Inflammatory macrophage treated with lipopolysaccharide for 4 hours (primary cell): Measurements from ENCODE around the gene CHST10.
"Not testable (repeated sequence)": the region's sequence is repeated elsewhere in the genome, so short reads cannot be mapped to it uniquely, and the experiment has no call there.

Source experiments
- DNase-seq: peaks from one replicate; pipeline ENCODE4 v3.0.0-alpha.2; 2020

The CHST10 gene, protein sequence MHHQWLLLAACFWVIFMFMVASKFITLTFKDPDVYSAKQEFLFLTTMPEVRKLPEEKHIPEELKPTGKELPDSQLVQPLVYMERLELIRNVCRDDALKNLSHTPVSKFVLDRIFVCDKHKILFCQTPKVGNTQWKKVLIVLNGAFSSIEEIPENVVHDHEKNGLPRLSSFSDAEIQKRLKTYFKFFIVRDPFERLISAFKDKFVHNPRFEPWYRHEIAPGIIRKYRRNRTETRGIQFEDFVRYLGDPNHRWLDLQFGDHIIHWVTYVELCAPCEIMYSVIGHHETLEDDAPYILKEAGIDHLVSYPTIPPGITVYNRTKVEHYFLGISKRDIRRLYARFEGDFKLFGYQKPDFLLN

DNA sequence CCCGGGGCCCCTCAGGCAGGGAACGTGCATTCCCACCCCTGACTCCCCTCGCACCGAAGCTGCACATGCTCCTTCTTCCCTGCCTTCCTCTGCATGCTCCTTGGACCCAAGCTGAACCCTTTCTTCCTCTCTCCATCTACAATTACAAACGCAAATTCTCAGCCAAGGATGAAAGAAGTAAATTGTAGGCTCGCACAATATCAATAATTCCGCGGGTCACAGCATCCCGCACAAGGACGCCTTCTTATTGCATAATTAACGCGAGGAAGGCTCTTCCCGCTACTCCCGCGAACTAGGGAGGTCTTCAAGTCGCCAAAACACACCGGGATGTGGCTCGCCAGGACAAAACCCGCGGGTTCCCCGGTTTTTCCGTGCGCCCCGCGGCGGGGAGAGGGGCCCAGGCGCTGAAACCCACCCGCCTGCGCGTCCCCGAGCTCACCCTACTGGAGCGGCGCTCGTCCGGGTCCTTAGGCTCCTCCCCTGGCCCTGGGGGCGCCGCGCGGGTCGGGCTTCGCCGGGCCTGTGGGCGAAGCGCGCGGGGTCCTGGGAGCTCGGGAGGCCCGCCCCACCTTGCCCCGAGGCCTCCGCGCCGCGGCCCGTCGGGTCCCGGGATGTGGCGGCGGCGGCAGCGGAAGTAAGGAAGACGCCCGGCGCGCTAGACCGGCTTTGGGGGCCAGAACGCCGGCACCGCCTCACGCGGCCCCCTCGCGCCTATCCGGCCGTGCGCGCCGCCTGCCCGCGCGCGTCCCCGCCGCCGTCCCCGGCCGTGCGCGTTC, at the start of gene CHST10:
TSS of gene CHST10 (minus strand) at position 734 of the 776 bp plus-strand sequence. CDS start 10,993 bp downstream, outside the sequence.
- peak; percentile 37 for DNase-seq

DNA sequence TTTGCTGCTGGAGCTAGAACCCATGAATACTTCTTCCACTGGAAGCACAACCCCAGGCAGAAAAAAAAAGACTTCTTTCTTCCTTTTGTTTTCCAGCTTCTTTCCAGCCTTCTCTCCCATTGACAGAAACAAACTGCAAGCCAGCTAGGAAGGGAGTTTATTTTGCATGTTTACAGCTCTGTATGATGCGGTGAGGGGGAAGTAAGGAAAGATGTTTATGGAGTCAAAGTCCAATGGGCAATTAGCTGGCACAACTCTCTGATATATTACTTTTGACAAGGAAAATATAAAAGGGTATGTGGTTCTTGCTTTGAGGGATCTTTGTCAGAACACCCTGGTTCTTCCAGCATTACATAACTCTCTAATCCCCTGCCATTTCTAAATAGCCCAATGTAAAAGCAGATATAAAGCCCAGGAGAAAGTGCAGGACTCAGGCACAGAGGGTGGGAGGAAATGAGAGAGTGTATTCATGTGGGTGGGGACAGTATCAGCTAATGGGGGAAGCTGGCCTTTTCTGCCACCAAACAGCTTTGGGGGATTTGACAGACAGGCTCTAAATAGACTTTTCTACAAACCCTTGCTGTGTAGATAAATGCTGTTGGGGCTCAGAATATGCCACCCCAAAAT, 43.5 kb upstream of the CHST10 start:
- peak; percentile 27 for DNase-seq

DNA sequence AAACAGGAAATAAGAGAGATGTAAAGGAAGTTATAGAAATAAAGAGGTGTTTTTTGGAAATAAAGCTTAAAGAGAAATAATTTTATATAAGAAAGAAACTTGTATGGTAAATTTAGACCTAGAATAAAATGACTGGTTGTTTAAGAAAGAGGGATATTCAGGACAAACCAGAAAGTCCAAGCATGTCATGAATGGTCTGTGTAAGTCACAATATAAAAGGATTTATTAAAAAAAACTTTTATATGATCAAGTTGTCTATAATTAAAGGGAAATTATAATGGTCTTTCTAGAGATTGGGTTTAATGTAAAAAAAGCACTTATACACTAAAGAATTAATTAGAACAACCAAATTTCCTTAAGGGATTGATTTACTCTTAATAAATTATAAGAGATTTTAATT, 38.9 kb upstream of the CHST10 start:
- DNase-seq = not testable (repeated sequence)

DNA sequence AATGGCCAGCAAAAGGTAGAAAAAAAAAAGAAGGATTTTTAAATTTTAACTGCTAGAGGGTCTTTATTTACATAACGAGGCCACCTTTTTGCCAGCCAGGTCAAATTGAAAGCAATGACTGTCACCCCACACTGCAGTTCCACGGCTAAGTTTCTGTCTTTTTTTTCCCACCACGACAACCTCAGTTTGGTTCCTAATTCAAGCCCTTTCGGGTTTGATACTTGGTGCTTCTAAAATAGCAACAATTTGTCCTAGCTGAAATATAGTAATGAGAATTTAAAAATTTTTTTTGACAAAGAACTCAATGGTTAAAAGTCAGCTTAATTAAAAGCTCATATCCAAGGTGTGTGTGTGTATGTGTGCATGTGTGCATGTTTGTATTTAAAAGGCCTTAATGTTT, 36.4 kb upstream of the CHST10 start:
- no peak for DNase-seq

GRCh38 chr2:100451734-100452133, 34.3 kb upstream of the CHST10 start:
- DNase-seq = no peak

DNA sequence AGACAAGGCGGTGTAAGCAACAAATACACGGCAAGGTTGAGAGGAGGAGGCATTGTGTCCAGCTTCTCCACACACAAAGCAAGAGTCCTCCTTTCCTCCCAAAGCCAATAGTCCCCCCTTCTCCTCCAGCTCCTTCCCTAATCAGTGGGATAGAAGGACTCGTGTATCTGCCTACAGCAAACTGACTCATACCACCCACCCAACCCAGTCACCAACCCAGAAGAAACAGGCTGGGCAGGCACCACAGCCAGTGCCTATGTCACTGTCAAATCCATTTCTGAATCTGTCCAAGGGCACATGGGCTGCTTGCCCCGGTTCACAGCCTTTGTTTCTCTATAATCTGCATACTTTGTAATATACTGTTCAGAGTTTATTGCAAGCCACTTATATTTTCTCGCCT, 33.6 kb upstream of the CHST10 start:
- DNase-seq = peak; percentile 20

DNA sequence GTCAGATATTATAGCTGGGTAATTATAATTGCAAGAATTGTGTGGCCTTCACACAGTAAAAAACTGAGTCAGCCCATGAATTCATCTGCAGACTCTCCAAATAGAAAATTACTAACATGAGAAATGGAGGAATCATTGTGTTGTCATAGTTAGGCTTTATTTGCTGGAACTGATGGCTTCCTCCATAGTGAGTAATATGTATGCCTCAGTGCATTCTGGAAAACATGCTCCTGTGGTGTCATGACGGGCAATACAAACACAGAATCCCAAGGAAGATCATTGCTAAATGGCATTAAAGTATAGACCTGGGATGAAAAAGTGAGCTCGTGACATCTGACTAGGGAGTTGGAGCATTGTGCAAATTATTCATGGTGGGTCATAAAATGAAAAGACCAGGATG, 29.2 kb upstream of the CHST10 start:
- no peak for DNase-seq

GRCh38 chr2:100437751-100438150, 20.3 kb upstream of the CHST10 start:
- DNase-seq = no peak

DNA sequence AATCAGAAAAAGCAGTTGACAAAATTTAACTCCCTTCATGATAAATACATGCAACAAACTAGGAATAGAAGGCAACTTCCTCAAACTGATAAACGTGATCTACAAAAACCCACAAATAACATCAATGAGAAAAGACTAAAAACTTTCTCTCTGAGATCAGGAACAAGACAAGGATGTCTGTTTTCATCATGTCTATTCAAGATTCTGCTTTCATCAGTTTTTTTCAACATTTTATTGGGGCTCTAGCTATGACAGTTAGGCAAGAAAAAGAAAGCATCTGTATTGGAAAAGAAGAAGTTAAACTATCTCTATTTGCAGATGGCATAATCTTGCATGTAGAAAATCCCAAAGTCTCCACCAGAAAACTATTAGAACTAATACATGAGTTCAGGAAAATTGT, 12.3 kb upstream of the CHST10 start:
- no peak for DNase-seq

DNA sequence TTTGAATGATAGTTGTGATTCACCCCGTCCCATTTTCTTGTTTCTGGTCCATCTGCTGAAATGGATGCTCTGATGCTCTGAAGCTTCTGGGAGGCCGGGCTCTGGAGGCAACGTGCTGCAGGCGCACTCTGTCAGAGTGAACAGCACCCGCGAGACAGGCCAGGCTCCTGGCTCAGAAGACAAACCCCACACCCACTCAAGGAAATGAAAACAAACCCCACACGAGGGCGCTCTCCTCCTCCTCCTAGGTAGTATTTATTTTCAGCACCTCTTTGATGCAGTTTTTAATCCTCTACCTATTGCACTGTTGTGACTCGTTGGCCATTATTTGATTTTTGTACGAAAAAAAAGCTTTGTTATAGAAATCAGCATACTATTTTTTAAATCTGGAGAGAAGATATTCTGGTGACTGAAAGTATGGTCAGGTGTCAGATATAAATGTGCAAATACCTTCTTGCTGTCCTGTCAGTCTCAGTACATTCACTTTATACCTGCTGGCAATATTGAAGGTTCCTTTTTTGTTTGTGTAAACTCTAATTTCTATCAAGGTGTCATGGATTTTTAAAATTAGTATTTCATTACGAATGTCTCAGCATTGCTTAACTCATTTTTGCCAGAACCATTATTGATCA, 10.3 kb upstream of the CHST10 start:
- DNase-seq = peak; percentile 63

GRCh38 chr2:100427111-100427510, 9.6 kb upstream of the CHST10 start:
- no peak for DNase-seq

DNA sequence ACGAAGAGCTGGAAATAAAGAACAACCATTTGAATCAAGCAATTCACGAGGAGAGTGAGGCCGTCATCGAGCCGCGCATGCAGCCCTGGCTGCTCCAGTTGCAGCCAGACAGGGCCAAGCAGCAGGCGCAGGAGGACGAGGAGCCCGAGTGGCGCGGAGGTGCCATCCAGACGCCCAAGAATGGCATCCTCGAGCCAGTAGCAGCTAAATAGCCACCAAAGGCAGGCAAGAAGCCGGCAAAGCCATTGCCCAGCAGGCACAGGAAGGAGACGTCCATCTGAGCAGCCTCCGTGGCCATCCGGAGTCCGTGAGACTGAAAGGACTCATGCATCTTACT, 8.9 kb upstream of the CHST10 start:
- DNase-seq = no peak

- DNase-seq = peak; percentile 54
Observed at GRCh38 chr2:100425573-100426383, 8.3 kb upstream of the CHST10 start.

GRCh38 chr2:100425107-100425506, 7.6 kb upstream of the CHST10 start:
- no peak for DNase-seq

DNA sequence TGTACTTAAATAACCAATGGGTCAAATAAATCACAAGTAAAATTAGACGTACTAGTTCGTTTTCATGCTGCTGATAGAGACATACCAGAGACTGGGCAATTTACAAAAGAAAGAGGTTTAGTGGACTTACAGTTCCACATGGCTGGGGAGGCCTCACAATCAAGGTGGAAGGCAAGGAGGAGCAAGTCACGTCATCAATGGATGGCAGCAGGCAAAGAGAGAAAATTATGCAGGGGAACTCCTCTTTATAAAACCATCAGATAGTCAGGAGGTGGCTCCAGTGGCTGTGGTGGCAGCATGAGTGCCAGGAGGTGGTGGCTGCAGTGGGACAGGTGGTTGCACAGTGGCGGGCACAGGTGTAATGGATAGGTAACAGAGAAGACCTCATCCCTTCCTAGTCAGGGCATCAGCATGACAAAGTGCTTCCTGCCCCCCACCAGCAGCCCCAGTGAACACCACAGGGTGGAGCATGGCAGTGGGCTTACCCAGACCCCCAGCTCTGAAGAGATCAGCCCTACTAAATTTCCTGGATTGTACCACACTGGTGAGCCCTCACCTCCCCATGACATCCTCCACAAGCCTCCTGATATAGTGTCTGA, 6.9 kb upstream of the CHST10 start:
- no peak for DNase-seq

DNA sequence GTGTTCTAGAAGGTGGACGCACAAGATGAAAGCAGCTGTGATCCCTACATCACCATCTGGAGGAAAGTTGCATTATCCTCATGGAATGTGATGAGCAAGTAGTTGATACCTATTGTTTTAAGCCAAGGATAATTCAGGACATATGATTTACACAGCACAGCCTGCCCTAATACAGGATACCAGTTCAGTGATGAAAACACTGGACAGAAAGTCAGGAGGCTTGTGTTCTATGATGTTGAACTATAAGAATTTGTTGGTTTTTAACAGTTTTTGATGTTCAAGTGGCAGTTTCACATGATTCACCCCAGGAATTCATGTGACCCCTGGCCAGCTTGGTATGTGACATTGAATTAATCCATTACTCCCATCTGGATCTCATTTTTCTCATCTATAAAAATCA, 6.2 kb upstream of the CHST10 start:
- DNase-seq = no peak

DNA sequence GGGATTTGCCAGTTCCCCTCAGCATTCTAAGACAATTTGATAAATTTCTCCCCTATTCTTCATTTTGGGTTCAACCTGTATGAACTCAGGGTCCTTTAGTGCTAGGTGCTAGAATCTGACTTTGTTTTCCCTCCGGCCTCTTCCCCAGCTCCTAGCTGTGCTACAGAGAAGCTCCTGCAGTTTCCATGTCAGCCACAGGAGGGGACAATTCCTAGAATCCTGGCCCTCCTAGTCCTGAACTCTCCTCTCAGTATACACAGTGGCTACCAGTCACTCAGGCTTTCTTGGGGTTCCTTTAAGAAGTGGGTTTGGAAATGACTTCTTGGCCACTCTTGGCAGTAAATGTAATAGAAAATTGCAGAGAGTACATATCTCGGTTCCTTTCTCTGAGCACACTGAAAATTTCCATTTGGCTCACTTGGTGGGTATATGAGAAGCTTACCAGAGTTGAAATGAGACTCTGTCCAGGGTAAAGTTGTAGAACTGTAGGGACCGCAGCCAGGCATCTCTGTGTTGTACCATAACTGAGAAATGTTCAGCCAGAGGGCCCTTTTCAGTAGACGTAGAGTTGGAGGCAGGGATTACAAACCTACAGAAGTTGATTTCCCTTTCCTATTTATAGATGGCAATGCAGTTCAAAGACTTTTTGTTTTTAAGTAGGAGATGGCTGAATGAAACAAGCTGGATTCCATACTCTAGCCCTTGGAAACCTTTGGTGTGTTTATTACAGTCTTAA, 5.0 kb upstream of the CHST10 start:
- DNase-seq = peak; percentile 46

GRCh38 chr2:100419915-100420314, 2.4 kb upstream of the CHST10 start:
- DNase-seq = peak; percentile 16

- no peak for DNase-seq
Observed at GRCh38 chr2:100418406-100418962, 1.0 kb upstream of the CHST10 start.

DNA sequence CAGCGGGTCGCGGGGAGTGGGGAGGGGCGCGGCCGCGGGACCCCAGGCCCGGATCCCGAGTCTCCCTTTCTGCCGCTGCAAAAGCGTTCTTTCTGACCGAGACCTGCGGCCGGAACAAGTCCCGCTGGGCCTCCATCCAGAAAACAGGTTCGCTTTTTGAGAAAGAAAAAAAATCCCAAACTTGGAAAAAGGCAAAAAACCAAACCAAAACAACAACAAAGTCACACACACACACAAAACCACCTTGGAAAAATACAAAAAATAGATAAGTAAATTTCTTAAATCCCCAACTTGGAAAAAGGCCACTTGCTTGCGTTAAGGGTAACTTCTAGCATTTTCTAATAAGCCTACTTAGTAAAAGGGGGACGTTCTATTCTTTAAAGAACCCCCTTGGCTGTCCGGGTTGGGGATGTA, 250 bp upstream of the CHST10 start:
- DNase-seq = no peak

GRCh38 chr2:100416397-100416934, 1.0 kb downstream of the CHST10 start:
- no peak for DNase-seq
